Suprapubic skin (tissue), 4 donors: ENCODE results near the gene SLK.

Source experiments
- CTCF ChIP-seq, 2 donors: fragments of 200-600 bp in 1 of 2; fragments of 450-650 bp in 1 of 2; sonication (generic) in 1 of 2; IDR thresholded peaks; one replicate each; pipeline ENCODE4 v1.5.1; 2016 to 2019; ENCODE audit warnings: antibody characterized with exemption in 2 of 2, mild to moderate bottlenecking in 1 of 2, moderate library complexity in 1 of 2
- POLR2A ChIP-seq, 2 donors: fragments of 450-650 bp; IDR thresholded peaks; one replicate each; pipeline ENCODE4 v1.6.1; 2017; ENCODE audit warnings: antibody characterized with exemption in 2 of 2, mild to moderate bottlenecking in 2 of 2, moderate library complexity in 2 of 2
- POLR2AphosphoS5 ChIP-seq, 3 donors: sonication (generic); formaldehyde crosslinking; IDR thresholded peaks; one replicate each; pipeline ENCODE4 v1.6.1; 2017; ENCODE audit warnings: antibody characterized with exemption in 3 of 3

DNA sequence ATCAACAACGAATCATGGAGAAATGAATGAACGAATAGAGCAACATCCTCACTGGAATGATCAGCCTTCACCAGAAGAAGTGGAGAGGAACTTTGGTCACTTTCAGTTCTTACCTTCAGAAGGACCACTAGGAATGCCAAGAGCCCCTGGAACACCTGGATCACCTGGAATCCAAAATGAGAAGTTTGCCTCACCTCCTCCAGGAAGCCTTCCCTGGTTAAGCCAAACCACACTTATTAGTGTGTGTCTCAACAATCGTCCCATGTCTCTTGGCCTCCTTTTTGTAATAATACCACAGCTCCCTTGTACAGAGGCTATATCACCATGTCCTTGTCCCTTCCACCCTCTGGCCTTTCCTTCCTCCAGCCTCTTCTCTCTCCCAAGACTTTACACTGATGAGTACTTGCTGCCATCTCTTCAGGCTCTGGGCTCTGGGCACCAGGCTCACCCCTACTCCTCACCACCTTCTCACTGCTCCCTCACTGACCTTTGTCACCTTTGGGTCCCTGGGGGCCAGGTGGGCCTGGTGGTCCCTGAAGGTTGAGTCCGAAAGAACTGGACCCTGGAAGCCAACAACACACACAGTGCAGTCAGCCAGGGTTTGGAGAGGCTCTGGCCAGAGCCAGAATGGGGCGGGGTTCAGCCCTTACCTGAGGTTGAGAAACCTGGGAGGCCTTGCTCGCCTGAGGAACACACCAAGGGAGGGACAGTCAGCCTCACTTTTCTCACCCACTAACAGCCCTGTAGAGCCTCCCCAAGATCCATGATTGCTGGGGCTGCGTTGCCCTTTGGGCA is 72.2 kb downstream of the SLK start:
- TF ChIP-seq POLR2AphosphoS5 (IDR thresholded peaks at IDR 0.05) (no peak), CTCF (IDR thresholded peaks at IDR 0.05) (no peak), POLR2A (IDR thresholded peaks at IDR 0.05) (no peak)
